Mesendoderm (in vitro differentiated cells): ENCODE results near the gene EFNA2.
"Not testable (repeated sequence)": the region's sequence is repeated elsewhere in the genome, so short reads cannot be mapped to it uniquely, and the experiment has no call there.

Experiments
- DNase-seq: peaks from one replicate; pipeline ENCODE4 v3.0.0; 2013
- H2AK5ac ChIP-seq: 2 replicates; pipeline ENCODE4 v1.6.1; 2013; ENCODE audit warnings: low read length, inconsistent platforms
- H2BK120ac ChIP-seq: 2 replicates; pipeline ENCODE4 v1.6.1; 2013; ENCODE audit warnings: low read depth, mild to moderate bottlenecking, low read length, moderate library complexity, mixed read lengths
- H2BK15ac ChIP-seq: replicated peaks from 2 replicates; pipeline ENCODE4 v1.6.1; 2013; ENCODE audit warnings: low read depth, mild to moderate bottlenecking, moderate library complexity
- H2BK5ac ChIP-seq: 2 replicates; pipeline ENCODE4 v1.6.1; 2013; ENCODE audit warnings: low read length, inconsistent platforms
- H3K18ac ChIP-seq: 2 replicates; pipeline ENCODE4 v1.6.1; 2013; ENCODE audit warnings: mild to moderate bottlenecking, low read length, mixed read lengths
- H3K23ac ChIP-seq: one replicate; pipeline ENCODE4 v1.6.1; 2013; ENCODE audit warnings: low read length
- H3K27ac ChIP-seq: 2 replicates; pipeline ENCODE4 v1.5.1; 2013; ENCODE audit warnings: low read depth, mild to moderate bottlenecking, inconsistent platforms, low read length, moderate library complexity
- H3K27me3 ChIP-seq: 2 replicates; pipeline ENCODE4 v1.6.1; 2013; ENCODE audit warnings: low read length, control low read depth, mild to moderate bottlenecking, inconsistent platforms; ENCODE audit not compliant: insufficient read depth, poor library complexity
- H3K36me3 ChIP-seq: 2 replicates; pipeline ENCODE4 v1.6.1; 2013; ENCODE audit warnings: low read length, inconsistent platforms; ENCODE audit not compliant: control insufficient read depth, insufficient read depth
- H3K4ac ChIP-seq: one replicate; pipeline ENCODE4 v1.6.1; 2013; ENCODE audit warnings: low read depth, mild to moderate bottlenecking, low read length, moderate library complexity
- H3K4me1 ChIP-seq: 2 replicates; pipeline ENCODE4 v1.6.1; 2013; ENCODE audit warnings: low read depth, low read length, inconsistent platforms; ENCODE audit not compliant: control insufficient read depth
- H3K4me2 ChIP-seq: 2 replicates; pipeline ENCODE4 v1.6.1; 2013; ENCODE audit warnings: low read length
- H3K4me3 ChIP-seq: 2 replicates; pipeline ENCODE4 v1.5.1; 2013; ENCODE audit warnings: mild to moderate bottlenecking, low read length
- H3K56ac ChIP-seq: one replicate; pipeline ENCODE4 v1.6.1; 2013; ENCODE audit warnings: low read length
- H3K79me1 ChIP-seq: 2 replicates; pipeline ENCODE4 v1.6.1; 2013; ENCODE audit warnings: low read length, inconsistent platforms
- H3K79me2 ChIP-seq: 2 replicates; pipeline ENCODE4 v1.6.1; 2013; ENCODE audit warnings: mild to moderate bottlenecking, low read length; ENCODE audit not compliant: control insufficient read depth, insufficient read depth
- H3K9ac ChIP-seq: 2 replicates; pipeline ENCODE4 v1.6.1; 2013; ENCODE audit warnings: low read length, inconsistent platforms
- H4K5ac ChIP-seq: one replicate; pipeline ENCODE4 v1.6.1; 2013; ENCODE audit warnings: low read length
- H4K8ac ChIP-seq: one replicate; pipeline ENCODE4 v1.6.1; 2013; ENCODE audit warnings: low read depth, mild to moderate bottlenecking, control low read depth, low read length, moderate library complexity
- WGBS: extraction: QIAGEN DNeasy Blood & Tissue Kit; methylation state at CpG from one replicate; pipeline ENCODE4 v1.1.7; 2013; ENCODE audit warnings: low lambda C conversion rate, missing lambda C conversion rate; ENCODE audit not compliant: insufficient coverage; ENCODE audit errors: extremely low coverage; 5-methylcytosine and 5-hydroxymethylcytosine counted together

EFNA2 gene

GRCh38 chr19:1332208-1332607 is 46.5 kb downstream of the EFNA2 start:
- H3K79me2 ChIP-seq, H2BK120ac ChIP-seq, H3K4me1 ChIP-seq, H3K79me1 ChIP-seq, H3K4ac ChIP-seq, H2BK5ac ChIP-seq, DNase-seq, H2AK5ac ChIP-seq, H3K56ac ChIP-seq, H3K27me3 ChIP-seq, H2BK15ac ChIP-seq, H3K18ac ChIP-seq, H3K23ac ChIP-seq, H3K4me3 ChIP-seq, H4K5ac ChIP-seq, H3K36me3 ChIP-seq, H4K8ac ChIP-seq, H3K27ac ChIP-seq, H3K9ac ChIP-seq, H3K4me2 ChIP-seq: not testable (repeated sequence)
- no CpG with 5 or more reads among the region's 8 CpGs for WGBS

GRCh38 chr19:1336079-1336684 is 50.5 kb downstream of the EFNA2 start:
- DNase-seq, result no peak
- Histone ChIP-seq H3K18ac (no peak overlapping the region), H3K79me1 (no peaks in the 10 kb centered on the region), H3K4ac (no peak overlapping the region), H2BK120ac (no peak overlapping the region), H3K36me3 (no peaks in the 10 kb centered on the region), H3K23ac (no peak overlapping the region), H3K4me3 (no peak overlapping the region), H4K5ac (no peak overlapping the region), H3K4me2 (no peak overlapping the region), H3K4me1 (no peaks in the 10 kb centered on the region), H2BK15ac (no peak overlapping the region), H3K27ac (no peak overlapping the region), H3K56ac (no peak overlapping the region), H2BK5ac (no peak overlapping the region), H2AK5ac (no peak overlapping the region), H4K8ac (no peak overlapping the region), H3K9ac (no peak overlapping the region), H3K79me2 (no peaks in the 10 kb centered on the region), H3K27me3 (no peaks in the 10 kb centered on the region)
- no CpG with 5 or more reads among the region's 22 CpGs for WGBS

- WGBS, result no CpG with 5 or more reads among the region's 28 CpGs
- H2BK5ac ChIP-seq, result no peak overlapping the region
Observed at GRCh38 chr19:1340681-1341469, 55.2 kb downstream of the EFNA2 start.

DNA sequence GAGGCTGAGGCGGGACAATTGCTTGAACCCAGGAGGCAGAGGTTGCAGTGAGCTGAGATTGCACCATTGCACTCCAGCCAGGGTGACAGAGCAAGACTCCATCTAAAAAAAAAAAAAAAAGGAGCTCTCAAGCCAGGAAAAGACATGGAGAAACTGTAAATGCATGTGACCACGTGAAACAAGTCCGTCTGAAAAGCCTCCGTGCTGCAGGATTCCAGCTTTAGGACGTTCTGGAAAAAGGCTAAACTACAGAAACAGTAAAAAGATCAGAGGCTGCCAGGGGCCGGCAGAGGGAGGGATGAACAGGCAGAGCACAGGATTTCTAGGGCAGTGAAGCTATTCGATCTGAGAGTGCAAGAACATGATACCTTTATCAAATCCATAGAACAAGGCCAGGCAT is 57.4 kb downstream of the EFNA2 start:
- Histone ChIP-seq H3K18ac (no peak overlapping the region), H3K4me3 (no peak overlapping the region), H3K4me1 (no peaks in the 10 kb centered on the region), H3K56ac (no peak overlapping the region), H3K79me1 (no peaks in the 10 kb centered on the region), H2BK15ac (no peak overlapping the region), H4K5ac (no peak overlapping the region), H3K23ac (no peak overlapping the region), H3K36me3 (no peaks in the 10 kb centered on the region), H3K4me2 (no peak overlapping the region), H3K27me3 (no peaks in the 10 kb centered on the region), H3K4ac (no peak overlapping the region), H2BK5ac (no peak overlapping the region), H3K79me2 (no peaks in the 10 kb centered on the region), H2BK120ac (no peak overlapping the region), H2AK5ac (no peak overlapping the region), H3K9ac (no peak overlapping the region), H3K27ac (no peak overlapping the region), H4K8ac (no peak overlapping the region)
- DNase-seq, result no peak
- WGBS, result no CpG with 5 or more reads among the region's 7 CpGs

More at GRCh38 chr19:1340681-1341469, 55.2 kb downstream of the EFNA2 start:
- no peak overlapping the region for H3K18ac ChIP-seq
- H3K4me2 ChIP-seq, result no peak overlapping the region
- no peak for DNase-seq
- H3K79me2 ChIP-seq, result no peaks in the 10 kb centered on the region
- no peaks in the 10 kb centered on the region for H3K27me3 ChIP-seq
- no peak overlapping the region for H4K8ac ChIP-seq
- no peak overlapping the region for H3K23ac ChIP-seq
- no peak overlapping the region for H3K4ac ChIP-seq
- no peaks in the 10 kb centered on the region for H3K79me1 ChIP-seq
- no peak overlapping the region for H4K5ac ChIP-seq
- no peak overlapping the region for H3K27ac ChIP-seq
- no peak overlapping the region for H3K56ac ChIP-seq
- H2BK120ac ChIP-seq, result no peak overlapping the region
- no peak overlapping the region for H3K4me3 ChIP-seq
- H3K4me1 ChIP-seq, result no peaks in the 10 kb centered on the region
- no peak overlapping the region for H2AK5ac ChIP-seq
- H3K9ac ChIP-seq, result no peak overlapping the region
- no peak overlapping the region for H2BK15ac ChIP-seq
- H3K36me3 ChIP-seq, result no peaks in the 10 kb centered on the region

- Histone ChIP-seq H3K9ac (no peak overlapping the region), H2BK15ac (no peak overlapping the region), H3K79me1 (no peaks in the 10 kb centered on the region), H3K23ac (no peak overlapping the region), H3K27me3 (no peaks in the 10 kb centered on the region), H3K4me1 (no peaks in the 10 kb centered on the region), H3K56ac (no peak overlapping the region), H3K4me2 (no peak overlapping the region), H3K27ac (no peak overlapping the region), H2AK5ac (no peak overlapping the region), H2BK5ac (no peak overlapping the region), H3K4ac (no peak overlapping the region), H4K5ac (no peak overlapping the region), H3K4me3 (no peak overlapping the region), H4K8ac (no peak overlapping the region), H3K36me3 (no peaks in the 10 kb centered on the region), H3K18ac (no peak overlapping the region), H2BK120ac (no peak overlapping the region), H3K79me2 (no peaks in the 10 kb centered on the region)
- WGBS, result no CpG with 5 or more reads among the region's 18 CpGs
- no peak for DNase-seq
Observed at GRCh38 chr19:1349211-1349610, 63.5 kb downstream of the EFNA2 start.
